Esophagus (tissue), 2 donors: ENCODE data around the gene FCN1. TPM values are rescaled to one million over a fixed set of nuclear protein-coding genes. Genes with fewer than 3 reads are reported as not detected.
A peak's percentile ranks its signal among the peaks of the same experiment; 100 is the strongest.

Experiments
- H3K27ac ChIP-seq, 2 donors: one replicate each; pipeline ENCODE4 v1.5.1; 2013; ENCODE audit warnings: low read depth in 2 of 2, mild to moderate bottlenecking in 2 of 2, inconsistent platforms in 1 of 2, low read length in 1 of 2, moderate library complexity in 1 of 2
- H3K27me3 ChIP-seq, 2 donors: one replicate each; pipeline ENCODE4 v1.6.1; 2013; ENCODE audit warnings: low read length in 2 of 2, control low read depth in 1 of 2, mild to moderate bottlenecking in 1 of 2; ENCODE audit not compliant: insufficient read depth in 2 of 2, control insufficient read depth in 1 of 2
- H3K36me3 ChIP-seq, 2 donors: one replicate each; pipeline ENCODE4 v1.6.1; 2013; ENCODE audit warnings: low read length in 1 of 2; ENCODE audit not compliant: control insufficient read depth in 2 of 2, insufficient read depth in 2 of 2
- H3K4me1 ChIP-seq, 2 donors: one replicate each; pipeline ENCODE4 v1.6.1; 2013; ENCODE audit warnings: low read length in 1 of 2; ENCODE audit not compliant: control insufficient read depth in 2 of 2, insufficient read depth in 2 of 2
- H3K4me3 ChIP-seq, 2 donors: one replicate each; pipeline ENCODE4 v1.5.1; 2013; ENCODE audit warnings: low read length in 2 of 2, mild to moderate bottlenecking in 2 of 2, low read depth in 1 of 2, moderate library complexity in 1 of 2
- H3K9me3 ChIP-seq, 2 donors: one replicate each; pipeline ENCODE4 v1.6.1; 2013; ENCODE audit warnings: mild to moderate bottlenecking in 2 of 2, low read depth in 1 of 2, low read length in 1 of 2, moderate library complexity in 1 of 2; ENCODE audit not compliant: control insufficient read depth in 2 of 2, insufficient read depth in 1 of 2
- WGBS, 2 donors: extraction: QIAGEN DNeasy Blood & Tissue Kit; methylation state at CpG; one replicate each; pipeline ENCODE4 v1.1.7; 2013; 5-methylcytosine and 5-hydroxymethylcytosine counted together
- polyA plus RNA-seq, 2 donors: library from polyadenylated mRNA; stranded (reverse); fragments of 200-250 nt; gene quantifications; one replicate each; pipeline ENCODE4 v1.2.3, GENCODE V29; 2013
- donor health status: healthy with polysubstance abuse.
- donor health status: Bipolar disorder and iron deficiency.

Gene FCN1
- polyA plus RNA-seq, 2 donors = 0.14 to 0.41 TPM

- H3K9me3 ChIP-seq = peaks cover 3% of the 10 kb centered on the region in 2 donors
- peaks cover 0 to 6% of the 10 kb centered on the region in 2 donors for H3K4me1 ChIP-seq
- WGBS, 2 donors = 86 to 88% methylated on average over 25 of the region's 25 CpGs
- no peaks in the 10 kb centered on the region for H3K27me3 ChIP-seq
- no peak overlapping the region for H3K4me3 ChIP-seq
- H3K27ac ChIP-seq = no peak overlapping the region
- no peaks in the 10 kb centered on the region for H3K36me3 ChIP-seq
These were observed 48.8 kb downstream of the FCN1 start for GRCh38 chr9:134868751-134869553.

GRCh38 chr9:134867917-134868750, 49.6 kb downstream of the FCN1 start:
- WGBS, 2 donors = 91 to 93% methylated on average over 22 of the region's 22 CpGs
- no peak overlapping the region for H3K27ac ChIP-seq
- H3K36me3 ChIP-seq = no peaks in the 10 kb centered on the region
- no peaks in the 10 kb centered on the region for H3K27me3 ChIP-seq
- no peak overlapping the region for H3K4me3 ChIP-seq
- peaks cover 0 to 6% of the 10 kb centered on the region in 2 donors for H3K4me1 ChIP-seq
- H3K9me3 ChIP-seq = peaks cover 3% of the 10 kb centered on the region in 2 donors

DNA sequence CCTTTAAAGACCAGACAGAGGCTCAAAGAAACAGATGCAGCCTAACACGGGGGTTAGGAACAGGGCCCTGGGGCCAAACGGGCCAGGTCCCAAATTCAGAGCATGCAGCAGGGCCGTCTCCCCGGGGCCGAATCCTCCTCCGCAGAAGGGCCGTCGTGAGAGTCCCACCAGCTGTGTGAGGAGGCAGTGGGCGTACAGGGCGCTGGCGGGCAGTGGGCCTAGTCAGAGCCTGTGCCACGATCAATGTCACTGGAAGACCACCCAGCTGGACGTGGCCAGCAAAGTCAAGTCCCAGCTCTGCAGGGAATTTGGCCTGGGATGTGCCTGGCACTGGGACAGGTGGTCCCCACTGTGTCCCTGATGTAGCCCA, 52.9 kb downstream of the FCN1 start:
- Histone ChIP-seq H3K27ac (no peak overlapping the region), H3K4me1 (peaks cover 0 to 7% of the 10 kb centered on the region in 2 donors), H3K36me3 (no peaks in the 10 kb centered on the region), H3K9me3 (peaks cover 0 to 3% of the 10 kb centered on the region in 2 donors), H3K27me3 (no peaks in the 10 kb centered on the region), H3K4me3 (no peak overlapping the region)
- 86 to 93% methylated on average over 13 of the region's 13 CpGs for WGBS, 2 donors

- 52 to 66% methylated on average over 28 of the region's 28 CpGs for WGBS, 2 donors
- H3K9me3 ChIP-seq = peaks cover 0 to 3% of the 10 kb centered on the region in 2 donors
- no peak overlapping the region for H3K4me3 ChIP-seq
- H3K36me3 ChIP-seq = no peaks in the 10 kb centered on the region
- H3K27me3 ChIP-seq = no peaks in the 10 kb centered on the region
- peak overlapping the region in 1 of 2 donors; percentile 28 for H3K27ac ChIP-seq
- H3K4me1 ChIP-seq = peaks cover 0 to 7% of the 10 kb centered on the region in 2 donors
These were observed 53.5 kb downstream of the FCN1 start for GRCh38 chr9:134863941-134864820.

GRCh38 chr9:134863306-134863902, 54.3 kb downstream of the FCN1 start:
- 71 to 73% methylated on average over 16 of the region's 16 CpGs for WGBS, 2 donors
- H3K4me1 ChIP-seq = peaks cover 0 to 7% of the 10 kb centered on the region in 2 donors

GRCh38 chr9:134861595-134862334, 55.9 kb downstream of the FCN1 start:
- Histone ChIP-seq H3K4me1 (peaks cover 0 to 7% of the 10 kb centered on the region in 2 donors), H3K27me3 (no peaks in the 10 kb centered on the region), H3K36me3 (no peaks in the 10 kb centered on the region), H3K9me3 (peaks cover 0 to 5% of the 10 kb centered on the region in 2 donors), H3K27ac (no peak overlapping the region), H3K4me3 (no peak overlapping the region)
- WGBS, 2 donors = 83% methylated on average over 17 of the region's 17 CpGs

More at GRCh38 chr9:134863306-134863902, 54.3 kb downstream of the FCN1 start:
- no peak overlapping the region for H3K27ac ChIP-seq
- H3K36me3 ChIP-seq = no peaks in the 10 kb centered on the region
- H3K27me3 ChIP-seq = no peaks in the 10 kb centered on the region
- H3K4me3 ChIP-seq = no peak overlapping the region
- peaks cover 0 to 3% of the 10 kb centered on the region in 2 donors for H3K9me3 ChIP-seq

DNA sequence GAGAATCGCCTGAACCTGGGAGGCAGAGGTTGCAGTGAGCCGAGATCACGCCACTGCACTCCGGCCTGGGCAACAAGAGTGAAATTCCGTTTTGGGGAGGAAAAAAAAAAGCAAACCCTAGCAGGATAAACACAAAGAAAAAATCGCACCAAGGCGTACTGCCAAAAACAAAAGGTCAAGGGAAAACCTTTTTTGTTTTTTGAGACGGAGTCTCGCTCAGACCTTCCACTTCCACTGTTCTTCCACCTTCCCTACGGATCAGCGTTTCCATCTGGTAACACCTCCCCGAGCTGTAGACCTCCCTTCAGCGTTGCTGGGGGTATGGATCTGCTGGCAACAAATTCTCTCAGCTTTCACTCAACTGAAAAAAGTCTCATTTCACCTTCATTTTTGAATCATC, 57.2 kb downstream of the FCN1 start:
- no peak overlapping the region for H3K4me3 ChIP-seq
- 78 to 85% methylated on average over 13 of the region's 13 CpGs for WGBS, 2 donors
- H3K9me3 ChIP-seq = peaks cover 0 to 5% of the 10 kb centered on the region in 2 donors
- no peak overlapping the region for H3K27ac ChIP-seq
- H3K27me3 ChIP-seq = no peaks in the 10 kb centered on the region
- peaks cover 0 to 7% of the 10 kb centered on the region in 2 donors for H3K4me1 ChIP-seq
- H3K36me3 ChIP-seq = no peaks in the 10 kb centered on the region

DNA sequence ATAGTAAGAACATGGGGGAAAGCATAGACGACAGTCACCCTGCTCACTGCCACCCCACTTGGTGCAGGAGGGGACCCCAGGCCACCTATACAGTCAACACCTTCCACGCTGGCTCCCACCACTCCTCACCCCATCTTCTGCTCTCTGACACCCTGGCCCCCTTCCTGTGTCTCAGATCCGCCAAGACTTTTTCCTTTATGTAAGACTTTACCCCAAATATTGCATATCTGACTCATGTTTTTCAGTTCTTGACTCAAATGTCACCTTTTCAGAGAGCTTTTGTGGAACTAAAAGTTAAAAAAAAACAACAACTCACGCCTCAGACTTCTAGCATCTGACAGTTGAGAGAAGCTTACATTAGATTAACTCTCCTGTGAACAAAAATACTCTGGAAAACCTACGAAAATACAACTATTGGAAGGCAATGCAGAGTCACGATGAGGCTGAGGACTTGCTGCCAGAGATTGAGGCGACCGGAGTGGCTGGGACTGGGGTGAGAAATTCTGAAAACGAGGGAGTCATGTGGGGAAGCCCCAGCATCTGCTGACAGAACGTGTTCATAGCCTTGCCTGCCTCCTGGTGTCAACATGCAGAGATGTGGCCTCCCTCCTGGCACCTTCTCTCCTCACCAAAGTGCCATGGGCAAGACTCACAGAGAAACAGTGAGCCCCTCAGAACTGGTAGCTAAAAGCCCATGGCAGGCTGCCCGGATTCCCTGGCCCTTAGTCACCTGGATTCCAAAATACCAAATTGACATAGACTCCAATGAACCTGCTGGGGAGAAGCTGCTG, 59.5 kb downstream of the FCN1 start:
- Histone ChIP-seq H3K9me3 (peaks cover 0 to 2% of the 10 kb centered on the region in 2 donors), H3K4me3 (no peak overlapping the region), H3K27ac (no peak overlapping the region), H3K36me3 (no peaks in the 10 kb centered on the region), H3K27me3 (no peaks in the 10 kb centered on the region), H3K4me1 (peaks cover 0 to 2% of the 10 kb centered on the region in 2 donors)
- 38 to 52% methylated on average over 11 of the region's 11 CpGs for whole genome bisulfite sequencing, 2 donors
